Mesendoderm (in vitro differentiated cells): ENCODE measurements around the gene UHRF1.

Source experiments
- DNase-seq: peaks from one replicate; pipeline ENCODE4 v3.0.0; 2013
- H2AK5ac ChIP-seq: 2 replicates; pipeline ENCODE4 v1.6.1; 2013; ENCODE audit warnings: low read length, inconsistent platforms
- H2BK120ac ChIP-seq: 2 replicates; pipeline ENCODE4 v1.6.1; 2013; ENCODE audit warnings: low read depth, mild to moderate bottlenecking, low read length, moderate library complexity, mixed read lengths
- H2BK15ac ChIP-seq: replicated peaks from 2 replicates; pipeline ENCODE4 v1.6.1; 2013; ENCODE audit warnings: low read depth, mild to moderate bottlenecking, moderate library complexity
- H2BK5ac ChIP-seq: 2 replicates; pipeline ENCODE4 v1.6.1; 2013; ENCODE audit warnings: low read length, inconsistent platforms
- H3K18ac ChIP-seq: 2 replicates; pipeline ENCODE4 v1.6.1; 2013; ENCODE audit warnings: mild to moderate bottlenecking, low read length, mixed read lengths
- H3K23ac ChIP-seq: one replicate; pipeline ENCODE4 v1.6.1; 2013; ENCODE audit warnings: low read length
- H3K27ac ChIP-seq: 2 replicates; pipeline ENCODE4 v1.5.1; 2013; ENCODE audit warnings: low read depth, mild to moderate bottlenecking, inconsistent platforms, low read length, moderate library complexity
- H3K27me3 ChIP-seq: 2 replicates; pipeline ENCODE4 v1.6.1; 2013; ENCODE audit warnings: low read length, control low read depth, mild to moderate bottlenecking, inconsistent platforms; ENCODE audit not compliant: insufficient read depth, poor library complexity
- H3K36me3 ChIP-seq: 2 replicates; pipeline ENCODE4 v1.6.1; 2013; ENCODE audit warnings: low read length, inconsistent platforms; ENCODE audit not compliant: control insufficient read depth, insufficient read depth
- H3K4ac ChIP-seq: one replicate; pipeline ENCODE4 v1.6.1; 2013; ENCODE audit warnings: low read depth, mild to moderate bottlenecking, low read length, moderate library complexity
- H3K4me1 ChIP-seq: 2 replicates; pipeline ENCODE4 v1.6.1; 2013; ENCODE audit warnings: low read depth, low read length, inconsistent platforms; ENCODE audit not compliant: control insufficient read depth
- H3K4me2 ChIP-seq: 2 replicates; pipeline ENCODE4 v1.6.1; 2013; ENCODE audit warnings: low read length
- H3K4me3 ChIP-seq: 2 replicates; pipeline ENCODE4 v1.5.1; 2013; ENCODE audit warnings: mild to moderate bottlenecking, low read length
- H3K56ac ChIP-seq: one replicate; pipeline ENCODE4 v1.6.1; 2013; ENCODE audit warnings: low read length
- H3K79me1 ChIP-seq: 2 replicates; pipeline ENCODE4 v1.6.1; 2013; ENCODE audit warnings: low read length, inconsistent platforms
- H3K79me2 ChIP-seq: 2 replicates; pipeline ENCODE4 v1.6.1; 2013; ENCODE audit warnings: mild to moderate bottlenecking, low read length; ENCODE audit not compliant: control insufficient read depth, insufficient read depth
- H3K9ac ChIP-seq: 2 replicates; pipeline ENCODE4 v1.6.1; 2013; ENCODE audit warnings: low read length, inconsistent platforms
- H4K5ac ChIP-seq: one replicate; pipeline ENCODE4 v1.6.1; 2013; ENCODE audit warnings: low read length
- H4K8ac ChIP-seq: one replicate; pipeline ENCODE4 v1.6.1; 2013; ENCODE audit warnings: low read depth, mild to moderate bottlenecking, control low read depth, low read length, moderate library complexity
- WGBS: extraction: QIAGEN DNeasy Blood & Tissue Kit; methylation state at CpG from one replicate; pipeline ENCODE4 v1.1.7; 2013; ENCODE audit warnings: low lambda C conversion rate, missing lambda C conversion rate; ENCODE audit not compliant: insufficient coverage; ENCODE audit errors: extremely low coverage; 5-methylcytosine and 5-hydroxymethylcytosine counted together

The UHRF1 gene

GRCh38 chr19:4991996-4992698 is 82.8 kb downstream of the UHRF1 start:
- Histone ChIP-seq H3K9ac (no peak overlapping the region), H3K23ac (no peak overlapping the region), H2AK5ac (no peak overlapping the region), H3K36me3 (no peaks in the 10 kb centered on the region), H4K8ac (no peak overlapping the region), H3K4me2 (no peak overlapping the region), H3K4me3 (no peak overlapping the region), H2BK15ac (no peak overlapping the region), H3K79me2 (peaks cover 6% of the 10 kb centered on the region), H3K27me3 (no peaks in the 10 kb centered on the region), H3K79me1 (peaks cover 15% of the 10 kb centered on the region), H3K56ac (no peak overlapping the region), H4K5ac (no peak overlapping the region), H2BK120ac (no peak overlapping the region), H3K18ac (no peak overlapping the region), H3K4me1 (peaks cover 2% of the 10 kb centered on the region), H3K4ac (no peak overlapping the region), H2BK5ac (no peak overlapping the region), H3K27ac (no peak overlapping the region)
- DNase-seq: peak; percentile 23
- WGBS: no CpG with 5 or more reads among the region's 13 CpGs

- Histone ChIP-seq H3K4me1 (peaks cover 2% of the 10 kb centered on the region), H3K4ac (no peak overlapping the region), H4K8ac (no peak overlapping the region), H2BK15ac (no peak overlapping the region), H3K9ac (no peak overlapping the region), H4K5ac (no peak overlapping the region), H3K4me2 (no peak overlapping the region), H3K18ac (no peak overlapping the region), H3K4me3 (no peak overlapping the region), H2AK5ac (no peak overlapping the region), H2BK5ac (no peak overlapping the region), H3K56ac (no peak overlapping the region), H3K27me3 (no peaks in the 10 kb centered on the region), H3K79me2 (peaks cover 2% of the 10 kb centered on the region), H3K23ac (no peak overlapping the region), H3K79me1 (peaks cover 15% of the 10 kb centered on the region), H3K36me3 (no peaks in the 10 kb centered on the region), H3K27ac (no peak overlapping the region), H2BK120ac (no peak overlapping the region)
- no CpG with 5 or more reads among the region's 3 CpGs for WGBS
- no peak for DNase-seq
Observed at GRCh38 chr19:4993683-4994082, 84.4 kb downstream of the UHRF1 start.

GRCh38 chr19:4996701-4997100 is 87.4 kb downstream of the UHRF1 start:
- H3K79me2 ChIP-seq: peaks cover 2% of the 10 kb centered on the region
- no peaks in the 10 kb centered on the region for H3K27me3 ChIP-seq
- H3K4me1 ChIP-seq: no peaks in the 10 kb centered on the region
- H2BK5ac ChIP-seq: no peak overlapping the region
- no peak overlapping the region for H3K23ac ChIP-seq
- no peak overlapping the region for H2AK5ac ChIP-seq
- WGBS: no CpG with 5 or more reads among the region's 5 CpGs
- H3K56ac ChIP-seq: no peak overlapping the region
- H3K4me3 ChIP-seq: no peak overlapping the region
- H3K9ac ChIP-seq: no peak overlapping the region
- no peak overlapping the region for H2BK15ac ChIP-seq
- peaks cover 12% of the 10 kb centered on the region for H3K79me1 ChIP-seq
- no peak overlapping the region for H2BK120ac ChIP-seq
- H3K18ac ChIP-seq: no peak overlapping the region
- H4K5ac ChIP-seq: no peak overlapping the region
- H3K36me3 ChIP-seq: no peaks in the 10 kb centered on the region
- no peak overlapping the region for H4K8ac ChIP-seq
- H3K4me2 ChIP-seq: no peak overlapping the region
- H3K27ac ChIP-seq: no peak overlapping the region
- no peak overlapping the region for H3K4ac ChIP-seq
- no peak for DNase-seq

GRCh38 chr19:4997297-4997696 is 88.0 kb downstream of the UHRF1 start:
- Histone ChIP-seq H2BK15ac (no peak overlapping the region), H3K4me2 (no peak overlapping the region), H3K79me2 (peaks cover 2% of the 10 kb centered on the region), H3K4me1 (no peaks in the 10 kb centered on the region), H3K23ac (no peak overlapping the region), H4K8ac (no peak overlapping the region), H2BK5ac (no peak overlapping the region), H3K18ac (no peak overlapping the region), H4K5ac (no peak overlapping the region), H3K36me3 (no peaks in the 10 kb centered on the region), H2BK120ac (no peak overlapping the region), H3K79me1 (peaks cover 12% of the 10 kb centered on the region), H3K4ac (no peak overlapping the region), H3K4me3 (no peak overlapping the region), H3K56ac (no peak overlapping the region), H3K27ac (no peak overlapping the region), H3K9ac (no peak overlapping the region), H2AK5ac (no peak overlapping the region), H3K27me3 (no peaks in the 10 kb centered on the region)
- no CpG with 5 or more reads among the region's 12 CpGs for WGBS
- no peak for DNase-seq

- H3K23ac ChIP-seq: no peak overlapping the region
- no peak overlapping the region for H3K27ac ChIP-seq
- no peak overlapping the region for H2BK5ac ChIP-seq
- no peaks in the 10 kb centered on the region for H3K79me2 ChIP-seq
- H3K27me3 ChIP-seq: no peaks in the 10 kb centered on the region
- DNase-seq: no peak
- no peaks in the 10 kb centered on the region for H3K4me1 ChIP-seq
- no peak overlapping the region for H4K5ac ChIP-seq
- H2BK120ac ChIP-seq: no peak overlapping the region
- H3K9ac ChIP-seq: no peak overlapping the region
- WGBS: no CpG with 5 or more reads among the region's 6 CpGs
- H2AK5ac ChIP-seq: no peak overlapping the region
- H3K56ac ChIP-seq: no peak overlapping the region
- no peak overlapping the region for H3K4ac ChIP-seq
- H3K4me2 ChIP-seq: no peak overlapping the region
- no peak overlapping the region for H3K18ac ChIP-seq
- no peak overlapping the region for H4K8ac ChIP-seq
- no peak overlapping the region for H2BK15ac ChIP-seq
- H3K79me1 ChIP-seq: peaks cover 12% of the 10 kb centered on the region
- no peaks in the 10 kb centered on the region for H3K36me3 ChIP-seq
- H3K4me3 ChIP-seq: no peak overlapping the region
Observed at GRCh38 chr19:5000120-5000611, 90.9 kb downstream of the UHRF1 start.

DNA sequence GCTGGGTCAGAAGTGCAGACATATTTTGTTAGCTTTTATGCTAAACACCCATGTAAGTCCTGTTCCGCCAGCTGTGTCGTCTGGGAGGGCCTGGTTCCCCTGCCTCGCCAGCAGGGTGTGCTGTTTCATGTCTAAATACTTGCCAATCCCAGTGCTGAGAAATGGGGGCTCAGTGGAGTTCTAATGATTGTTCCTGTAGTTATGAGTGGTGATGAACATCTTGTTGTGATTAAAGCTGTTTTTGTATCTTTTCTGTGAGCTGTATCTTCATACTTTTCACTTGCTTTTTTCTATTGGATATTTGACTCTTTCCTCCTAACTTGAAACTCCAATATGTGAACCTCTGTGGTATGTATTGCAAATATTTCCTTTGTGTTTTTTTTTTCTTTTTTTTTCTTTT is 92.3 kb downstream of the UHRF1 start:
- no peak overlapping the region for H3K9ac ChIP-seq
- no peak overlapping the region for H2BK5ac ChIP-seq
- no peak overlapping the region for H3K4me2 ChIP-seq
- DNase-seq: peak; percentile 57
- H2BK15ac ChIP-seq: no peak overlapping the region
- H3K18ac ChIP-seq: no peak overlapping the region
- H3K27ac ChIP-seq: no peak overlapping the region
- H3K23ac ChIP-seq: no peak overlapping the region
- H3K79me1 ChIP-seq: peaks cover 10% of the 10 kb centered on the region
- H2AK5ac ChIP-seq: no peak overlapping the region
- no peaks in the 10 kb centered on the region for H3K79me2 ChIP-seq
- no peak overlapping the region for H3K56ac ChIP-seq
- no peak overlapping the region for H3K4me3 ChIP-seq
- H3K27me3 ChIP-seq: no peaks in the 10 kb centered on the region
- no peak overlapping the region for H2BK120ac ChIP-seq
- no peaks in the 10 kb centered on the region for H3K4me1 ChIP-seq
- WGBS: no CpG with 5 or more reads among the region's 3 CpGs
- no peak overlapping the region for H4K5ac ChIP-seq
- H3K4ac ChIP-seq: no peak overlapping the region
- no peaks in the 10 kb centered on the region for H3K36me3 ChIP-seq
- H4K8ac ChIP-seq: no peak overlapping the region
